H1 (cell line): ENCODE data around the gene MACROH2A1. TPM values are rescaled to one million over a fixed set of nuclear protein-coding genes. Genes with fewer than 3 reads are reported as not detected.

Source experiments
- GABPA ChIP-seq: IDR thresholded peaks from 2 replicates; pipeline ENCODE4 v1.6.1; 2011; ENCODE audit warnings: mild to moderate bottlenecking, low read length, moderate library complexity, borderline replicate concordance; ENCODE audit not compliant: insufficient read depth
- RNF2 ChIP-seq: fragments of 200-900, 300-1000 bp; sonication (generic); IDR thresholded peaks from 2 replicates; pipeline ENCODE4 v1.7.1; 2016; ENCODE audit warnings: borderline replicate concordance, low read depth, mild to moderate bottlenecking, antibody characterized with exemption, low read length; ENCODE audit not compliant: poor library complexity, severe bottlenecking; ENCODE audit errors: missing control alignments
- SRF ChIP-seq: IDR thresholded peaks from 2 replicates; pipeline ENCODE4 v1.6.1; 2011; ENCODE audit warnings: mild to moderate bottlenecking, low read depth, low read length, moderate library complexity
- polyA plus RNA-seq, 7 experiments: library from polyadenylated mRNA; depleted of rRNA in 3 of 7; stranded (reverse) in 5 of 7; unstranded in 2 of 7; fragments of >200 nt in 5 of 7; fragments of 200-250 nt in 2 of 7; gene quantifications; 1 replicate in 5 of 7; 2 replicates in 1 of 7; 4 replicates in 1 of 7; pipeline versions ENCODE4 v1.2.1 to v1.2.3, GENCODE V29; 2011 to 2013; ENCODE audit warnings: missing spikeins in 2 of 7, mixed read lengths in 2 of 7
- total RNA-seq: library from RNA; stranded (reverse); fragmentation: NEBNext Ultra II Directional; extraction: Animal tissue kit (Norgen Biotek cat#: 25700); gene quantifications from 2 replicates; pipeline ENCODE4 v1.2.1, GENCODE V29; 2021
- TF ChIP-seq, protein P1 (sequence below): IDR thresholded peaks from 2 replicates; pipeline ENCODE4 v1.6.1; 2012; ENCODE audit warnings: low read length, inconsistent platforms

MACROH2A1 gene
- total and polyA plus RNA-seq, 2 of the 8 experiments (the other 6 are each of a cell fraction or from before 2014, with no cell fraction given) = 60.0 to 92.3 TPM

DNA sequence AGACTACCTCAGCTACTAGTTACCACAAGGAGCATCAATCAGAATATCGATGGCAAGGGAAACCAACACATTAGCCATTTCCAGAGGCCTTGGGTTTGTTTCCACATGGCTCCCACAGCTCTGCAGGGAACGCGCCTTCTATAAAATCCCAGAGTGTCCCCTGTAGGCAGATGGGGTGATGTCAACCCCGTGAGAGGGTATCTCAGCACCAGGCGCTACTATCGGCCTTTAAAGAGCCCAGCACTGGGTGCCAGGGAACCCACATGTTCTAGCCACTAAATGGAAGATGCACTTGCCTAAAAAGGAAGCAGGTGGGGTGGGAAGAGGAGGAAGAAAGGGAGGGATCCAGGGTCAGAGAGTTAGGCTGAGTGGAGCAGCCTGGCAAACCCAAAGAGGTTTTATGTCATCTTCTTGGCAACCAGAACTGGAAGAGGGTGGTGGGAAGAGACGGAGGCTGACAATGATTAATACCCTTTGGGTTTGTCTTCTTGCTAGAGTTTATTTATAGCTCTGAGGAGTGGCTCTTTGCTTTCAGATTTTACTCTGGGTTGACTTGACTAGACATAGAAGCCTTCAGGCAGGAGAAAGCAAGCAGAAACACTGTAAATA is 19.9 kb downstream of the MACROH2A1 start (continued):
- TF ChIP-seq GABPA = no peak
- TF ChIP-seq, protein P1, sequence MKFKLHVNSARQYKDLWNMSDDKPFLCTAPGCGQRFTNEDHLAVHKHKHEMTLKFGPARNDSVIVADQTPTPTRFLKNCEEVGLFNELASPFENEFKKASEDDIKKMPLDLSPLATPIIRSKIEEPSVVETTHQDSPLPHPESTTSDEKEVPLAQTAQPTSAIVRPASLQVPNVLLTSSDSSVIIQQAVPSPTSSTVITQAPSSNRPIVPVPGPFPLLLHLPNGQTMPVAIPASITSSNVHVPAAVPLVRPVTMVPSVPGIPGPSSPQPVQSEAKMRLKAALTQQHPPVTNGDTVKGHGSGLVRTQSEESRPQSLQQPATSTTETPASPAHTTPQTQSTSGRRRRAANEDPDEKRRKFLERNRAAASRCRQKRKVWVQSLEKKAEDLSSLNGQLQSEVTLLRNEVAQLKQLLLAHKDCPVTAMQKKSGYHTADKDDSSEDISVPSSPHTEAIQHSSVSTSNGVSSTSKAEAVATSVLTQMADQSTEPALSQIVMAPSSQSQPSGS = no peak
- TF ChIP-seq SRF = no peak
- no peak for TF ChIP-seq RNF2
